SK-N-SH (cell line): ENCODE data around the gene TRHDE. TPM values are rescaled to one million over a fixed set of nuclear protein-coding genes. Genes with fewer than 3 reads are reported as not detected.

ENCODE experiments used
- CTCF ChIA-PET: fragments of 300-600, 350-600 bp; formaldehyde crosslinking; extraction: SDS; loops from one replicate; lab custom pipeline; 2021; lab: Yijun Ruan, JAX
- POLR2A ChIA-PET: fragments of 350-600 bp; sonication (Branson Sonifier 250); formaldehyde crosslinking; extraction: SDS; loops from one replicate; lab custom pipeline; 2020; ENCODE audit warnings: antibody characterized with exemption, inconsistent platforms; lab: Yijun Ruan, JAX
- DNase-seq: peaks from one replicate; pipeline ENCODE4 v3.0.0; 2012
- H2AFZ ChIP-seq: fragments of 200-600 bp; sonication (generic); 2 replicates; pipeline ENCODE4 v1.8.1; 2016; ENCODE audit warnings: antibody characterized with exemption, mild to moderate bottlenecking, low read depth
- H3F3A ChIP-seq: fragments of 200-600 bp; sonication (generic); replicated peaks from 2 replicates; pipeline ENCODE3; 2016; ENCODE audit warnings: antibody characterized with exemption, mild to moderate bottlenecking; ENCODE audit not compliant: insufficient read depth
- H3K27ac ChIP-seq, 2 experiments: fragments of 200-500 bp in 1 of 2; fragments of 200-600 bp in 1 of 2; sonication (Bioruptor generic) in 1 of 2; sonication (generic), shearing (Covaris generic) in 1 of 2; 2 replicates each; pipeline versions ENCODE4 v1.5.1 to v1.6.1; 2014 to 2016; ENCODE audit warnings: low read depth in 2 of 2, inconsistent platforms in 1 of 2, low read length in 1 of 2, mild to moderate bottlenecking in 1 of 2, mixed read lengths in 1 of 2
- H3K27me3 ChIP-seq: fragments of 200-600 bp; sonication (generic), shearing (Covaris generic); 2 replicates; pipeline ENCODE4 v1.6.1; 2016; ENCODE audit warnings: mixed run types; ENCODE audit not compliant: insufficient read depth
- H3K36me3 ChIP-seq, 2 experiments: fragments of 200-500 bp in 1 of 2; fragments of 200-600 bp in 1 of 2; sonication (Bioruptor generic) in 1 of 2; sonication (generic) in 1 of 2; replicated peaks in 1 of 2; 2 replicates each; pipeline versions ENCODE3 to v1.5.1; 2014 to 2016; ENCODE audit warnings: low read length in 1 of 2, mild to moderate bottlenecking in 1 of 2; ENCODE audit not compliant: insufficient read depth in 2 of 2, control insufficient read depth in 1 of 2
- H3K4me1 ChIP-seq, 2 experiments: fragments of 200-500 bp in 1 of 2; fragments of 200-600 bp in 1 of 2; sonication (Bioruptor generic) in 1 of 2; sonication (generic), shearing (Covaris generic) in 1 of 2; 2 replicates each; pipeline versions ENCODE4 v1.5.1 to v1.6.1; 2014 to 2016; ENCODE audit warnings: low read depth in 1 of 2, low read length in 1 of 2, mixed run types in 1 of 2; ENCODE audit not compliant: insufficient read depth in 2 of 2, control insufficient read depth in 1 of 2
- H3K4me2 ChIP-seq: fragments of 200-600 bp; sonication (generic), shearing (Covaris generic); 2 replicates; pipeline ENCODE4 v1.6.1; 2017; ENCODE audit warnings: mixed run types
- H3K4me3 ChIP-seq, 2 experiments: fragments of 200-500 bp in 1 of 2; fragments of 200-600 bp in 1 of 2; sonication (Bioruptor generic) in 1 of 2; sonication (generic), shearing (Covaris generic) in 1 of 2; 2 replicates each; pipeline versions ENCODE4 v1.5.1 to v1.8.1; 2014 to 2016; ENCODE audit warnings: low read depth in 2 of 2, inconsistent platforms in 1 of 2, low read length in 1 of 2, mild to moderate bottlenecking in 1 of 2, mixed read lengths in 1 of 2, moderate library complexity in 1 of 2
- H3K79me2 ChIP-seq: fragments of 200-600 bp; sonication (generic); 2 replicates; pipeline ENCODE4 v1.8.1; 2017; ENCODE audit warnings: mild to moderate bottlenecking; ENCODE audit not compliant: insufficient read depth
- H3K9ac ChIP-seq: fragments of 200-600 bp; sonication (generic); 2 replicates; pipeline ENCODE4 v1.6.1; 2017; ENCODE audit warnings: mixed run types
- H3K9me2 ChIP-seq: fragments of 200-600 bp; sonication (generic); 2 replicates; pipeline ENCODE4 v1.6.1; 2017; ENCODE audit warnings: mixed run types
- H3K9me3 ChIP-seq: fragments of 200-600 bp; sonication (generic); 2 replicates; pipeline ENCODE4 v1.6.1; 2017; ENCODE audit warnings: mixed run types, mild to moderate bottlenecking, moderate library complexity
- H4K20me1 ChIP-seq: fragments of 200-600 bp; sonication (generic); 2 replicates; pipeline ENCODE4 v1.6.1; 2017; ENCODE audit warnings: mild to moderate bottlenecking, mixed run types; ENCODE audit not compliant: insufficient read depth
- EZH2phosphoT487 ChIP-seq: fragments of 200-600 bp; sonication (generic); IDR thresholded peaks from 2 replicates; pipeline ENCODE4 v1.6.1; 2017; ENCODE audit warnings: low read depth, mixed run types, mild to moderate bottlenecking, antibody characterized with exemption, moderate library complexity, borderline replicate concordance
- FOSL2 ChIP-seq: IDR thresholded peaks from 2 replicates; pipeline ENCODE4 v1.4.0; 2012; ENCODE audit warnings: low read depth, mild to moderate bottlenecking, moderate library complexity, borderline replicate concordance
- FOXJ3 ChIP-seq: sonication (generic); formaldehyde crosslinking; IDR thresholded peaks from 2 replicates; pipeline ENCODE4 v1.5.1; 2020; ENCODE audit warnings: mild to moderate bottlenecking, missing genetic modification reagents
- FOXM1 ChIP-seq: IDR thresholded peaks from 2 replicates; pipeline ENCODE4 v1.4.0; 2012; ENCODE audit warnings: low read depth, mild to moderate bottlenecking
- GATA2 ChIP-seq: sonication (generic); formaldehyde crosslinking; IDR thresholded peaks from 2 replicates; pipeline ENCODE4 v1.5.0; 2020; ENCODE audit warnings: mild to moderate bottlenecking, missing genetic modification reagents
- JUND ChIP-seq: IDR thresholded peaks from 2 replicates; pipeline ENCODE4 v1.4.0; 2012
- MXI1 ChIP-seq: IDR thresholded peaks from 2 replicates; pipeline ENCODE4 v1.6.1; 2012; ENCODE audit warnings: mild to moderate bottlenecking, low read depth, low read length, improper control_type of control experiment
- SIN3A ChIP-seq: IDR thresholded peaks from 2 replicates; pipeline ENCODE4 v1.6.1; 2012; ENCODE audit warnings: low read depth, mild to moderate bottlenecking, low read length, moderate library complexity, borderline replicate concordance
- WGBS: methylation state at CpG from one replicate; pipeline ENCODE4 v1.1.6; 2017; ENCODE audit warnings: low lambda C conversion rate; 5-methylcytosine and 5-hydroxymethylcytosine counted together
- polyA plus RNA-seq, 3 experiments: library from polyadenylated mRNA; depleted of rRNA; stranded (reverse); fragments of >200 nt; gene quantifications; 2 replicates each; pipeline ENCODE4 v1.2.3, GENCODE V29; 2012
- TF ChIP-seq, protein P1 (sequence below): fragments of 150-350 bp; IDR thresholded peaks from 2 replicates; pipeline ENCODE4 v1.6.1; 2017; ENCODE audit warnings: antibody characterized with exemption, low read length, low read depth, borderline replicate concordance
- TF ChIP-seq, protein P2 (sequence below): IDR thresholded peaks from 2 replicates; pipeline ENCODE4 v1.4.0; 2012; ENCODE audit warnings: low read depth, borderline replicate concordance
- TF ChIP-seq, protein P3 (sequence below): IDR thresholded peaks from 2 replicates; pipeline ENCODE4; 2012
- TF ChIP-seq, protein P4 (sequence below): fragments of 150-350 bp; IDR thresholded peaks from 2 replicates; pipeline ENCODE4 v1.6.1; 2016; ENCODE audit warnings: mild to moderate bottlenecking, low read depth, low read length
- TF ChIP-seq, protein P5 (sequence below): IDR thresholded peaks from 2 replicates; pipeline ENCODE4 v1.6.1; 2012; ENCODE audit warnings: mild to moderate bottlenecking, low read depth, low read length, moderate library complexity

Gene TRHDE
- polyA plus RNA-seq, 1 of the 3 experiments (the other 2 are of a cell fraction) = 0.46 TPM

DNA sequence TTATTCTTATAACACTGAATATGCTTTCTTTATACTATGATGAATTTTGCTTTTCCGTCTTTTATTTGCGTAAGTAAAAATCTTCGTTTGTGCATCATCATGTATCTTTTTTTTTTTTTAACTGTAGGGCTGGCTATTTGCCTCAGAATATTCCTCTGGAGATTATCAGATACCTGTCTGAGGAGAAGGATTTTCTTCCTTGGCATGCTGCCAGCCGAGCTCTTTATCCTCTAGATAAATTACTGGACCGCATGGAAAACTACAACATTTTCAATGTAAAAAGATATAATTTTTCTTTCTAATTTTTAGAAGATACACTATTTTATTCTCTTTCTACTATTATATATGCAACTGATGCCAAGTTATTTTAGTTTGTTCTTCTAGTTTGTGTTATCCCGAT is 346.6 kb downstream of the TRHDE start:
- Histone ChIP-seq H3K27me3 (no peaks in the 10 kb centered on the region), H4K20me1 (no peaks in the 10 kb centered on the region), H2AFZ (no peak overlapping the region), H3K4me1 (no peaks in the 10 kb centered on the region), H3K4me3 (no peak overlapping the region), H3K36me3 (no peaks in the 10 kb centered on the region), H3K9me2 (no peaks in the 10 kb centered on the region), H3K9ac (no peak overlapping the region), H3K79me2 (no peaks in the 10 kb centered on the region), H3K4me2 (no peak overlapping the region), H3F3A (no peaks in the 10 kb centered on the region), H3K27ac (no peak overlapping the region), H3K9me3 (no peaks in the 10 kb centered on the region)
- CTCF ChIA-PET = no interaction called here
- TF ChIP-seq, protein P1, sequence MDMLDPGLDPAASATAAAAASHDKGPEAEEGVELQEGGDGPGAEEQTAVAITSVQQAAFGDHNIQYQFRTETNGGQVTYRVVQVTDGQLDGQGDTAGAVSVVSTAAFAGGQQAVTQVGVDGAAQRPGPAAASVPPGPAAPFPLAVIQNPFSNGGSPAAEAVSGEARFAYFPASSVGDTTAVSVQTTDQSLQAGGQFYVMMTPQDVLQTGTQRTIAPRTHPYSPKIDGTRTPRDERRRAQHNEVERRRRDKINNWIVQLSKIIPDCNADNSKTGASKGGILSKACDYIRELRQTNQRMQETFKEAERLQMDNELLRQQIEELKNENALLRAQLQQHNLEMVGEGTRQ = no peak
- POLR2A ChIA-PET = no interaction called here
- whole genome bisulfite sequencing = 69% methylated on average over 6 of the region's 6 CpGs
- DNase-seq = no peak

DNA sequence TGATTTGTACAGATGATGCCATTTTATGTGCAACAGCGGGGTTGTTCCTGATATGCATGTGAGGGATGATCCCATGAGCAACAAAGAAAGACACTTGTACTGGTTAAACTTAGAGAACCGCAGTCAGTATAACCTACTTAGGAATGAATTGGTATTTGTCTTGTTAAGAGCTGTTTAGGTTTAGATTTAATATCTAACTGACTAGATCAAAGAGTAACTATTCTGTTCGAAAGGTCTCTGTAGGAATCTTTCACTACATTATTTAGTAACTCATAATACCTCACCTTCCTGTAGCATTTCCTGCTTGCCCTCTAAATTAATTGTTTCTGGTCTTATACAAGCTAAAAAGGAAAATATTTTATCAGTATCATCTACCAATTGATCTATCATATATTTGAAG is 350.4 kb downstream of the TRHDE start:
- Histone ChIP-seq H3K36me3 (no peaks in the 10 kb centered on the region), H3K9ac (no peak overlapping the region), H3K4me2 (no peak overlapping the region), H3K27me3 (no peaks in the 10 kb centered on the region), H3K4me1 (no peaks in the 10 kb centered on the region), H3K9me2 (no peaks in the 10 kb centered on the region), H3K27ac (no peak overlapping the region), H3F3A (no peaks in the 10 kb centered on the region), H4K20me1 (no peaks in the 10 kb centered on the region), H2AFZ (no peak overlapping the region), H3K79me2 (no peaks in the 10 kb centered on the region), H3K4me3 (no peak overlapping the region), H3K9me3 (no peaks in the 10 kb centered on the region)
- TF ChIP-seq, protein P2, sequence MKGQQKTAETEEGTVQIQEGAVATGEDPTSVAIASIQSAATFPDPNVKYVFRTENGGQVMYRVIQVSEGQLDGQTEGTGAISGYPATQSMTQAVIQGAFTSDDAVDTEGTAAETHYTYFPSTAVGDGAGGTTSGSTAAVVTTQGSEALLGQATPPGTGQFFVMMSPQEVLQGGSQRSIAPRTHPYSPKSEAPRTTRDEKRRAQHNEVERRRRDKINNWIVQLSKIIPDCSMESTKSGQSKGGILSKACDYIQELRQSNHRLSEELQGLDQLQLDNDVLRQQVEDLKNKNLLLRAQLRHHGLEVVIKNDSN = no peak
- TF ChIP-seq GATA2 (CRISPR knock-in tag) = no peak
- no peak for TF ChIP-seq FOXM1
- DNase-seq = no peak
- WGBS = 39% methylated on average over 3 of the region's 3 CpGs
- ChIA-PET CTCF (no interaction called here), POLR2A (no interaction called here)

DNA sequence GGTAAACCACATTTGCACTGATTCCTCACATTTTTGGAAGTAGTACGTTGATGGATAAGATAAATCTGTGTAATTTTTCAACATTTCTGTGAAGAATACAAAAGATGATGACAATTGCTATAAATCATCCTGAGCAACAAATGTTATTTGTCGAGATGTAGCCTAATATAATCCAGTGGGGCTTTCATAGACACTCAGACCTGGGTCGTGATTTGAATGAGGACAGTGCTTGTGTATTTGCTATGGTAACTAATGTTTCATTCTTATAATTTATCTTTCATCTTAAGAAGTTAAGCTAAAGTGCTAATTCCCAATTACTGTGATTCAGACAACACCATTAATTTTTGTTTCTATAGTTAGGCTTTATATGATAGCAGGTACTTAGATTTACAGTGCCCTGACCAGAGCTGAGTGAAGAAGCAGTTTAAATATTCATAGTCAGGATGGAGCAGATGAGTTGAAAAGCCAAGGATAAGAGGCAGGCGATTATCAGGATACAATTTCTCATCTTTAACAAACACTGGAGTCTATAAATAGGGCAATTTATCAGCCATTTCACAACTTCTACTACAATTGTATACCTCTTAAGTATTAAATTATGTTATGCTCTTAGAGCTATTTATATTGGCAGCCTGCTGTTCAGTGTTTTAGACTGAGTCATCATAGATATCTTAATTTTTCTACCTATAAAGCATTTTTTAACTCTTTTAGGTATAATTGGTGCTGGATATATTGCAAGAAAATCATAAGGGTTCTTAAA is 359.9 kb downstream of the TRHDE start:
- H3K27ac ChIP-seq = no peak overlapping the region
- H3F3A ChIP-seq = no peaks in the 10 kb centered on the region
- H2AFZ ChIP-seq = no peak overlapping the region
- no peak overlapping the region for H3K4me2 ChIP-seq
- POLR2A ChIA-PET = no interaction called here
- H3K79me2 ChIP-seq = no peaks in the 10 kb centered on the region
- no peaks in the 10 kb centered on the region for H4K20me1 ChIP-seq
- H3K4me1 ChIP-seq = no peaks in the 10 kb centered on the region
- no peaks in the 10 kb centered on the region for H3K9me3 ChIP-seq
- DNase-seq = no peak
- H3K36me3 ChIP-seq = no peaks in the 10 kb centered on the region
- no peaks in the 10 kb centered on the region for H3K27me3 ChIP-seq
- H3K4me3 ChIP-seq = no peak overlapping the region
- H3K9ac ChIP-seq = no peak overlapping the region
- CTCF ChIA-PET = no interaction called here
- WGBS = 18% methylated on average over 4 of the region's 4 CpGs
- no peaks in the 10 kb centered on the region for H3K9me2 ChIP-seq
- TF ChIP-seq SIN3A (no peak), FOXJ3 (CRISPR knock-in tag) (no peak), FOSL2 (no peak), GATA2 (CRISPR knock-in tag) (no peak), MXI1 (no peak), FOXM1 (no peak), JUND (no peak), EZH2phosphoT487 (no peak)
- TF ChIP-seq, protein P3, sequence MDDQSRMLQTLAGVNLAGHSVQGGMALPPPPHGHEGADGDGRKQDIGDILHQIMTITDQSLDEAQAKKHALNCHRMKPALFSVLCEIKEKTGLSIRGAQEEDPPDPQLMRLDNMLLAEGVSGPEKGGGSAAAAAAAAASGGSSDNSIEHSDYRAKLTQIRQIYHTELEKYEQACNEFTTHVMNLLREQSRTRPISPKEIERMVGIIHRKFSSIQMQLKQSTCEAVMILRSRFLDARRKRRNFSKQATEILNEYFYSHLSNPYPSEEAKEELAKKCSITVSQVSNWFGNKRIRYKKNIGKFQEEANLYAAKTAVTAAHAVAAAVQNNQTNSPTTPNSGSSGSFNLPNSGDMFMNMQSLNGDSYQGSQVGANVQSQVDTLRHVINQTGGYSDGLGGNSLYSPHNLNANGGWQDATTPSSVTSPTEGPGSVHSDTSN = no peak
- TF ChIP-seq, protein P4, sequence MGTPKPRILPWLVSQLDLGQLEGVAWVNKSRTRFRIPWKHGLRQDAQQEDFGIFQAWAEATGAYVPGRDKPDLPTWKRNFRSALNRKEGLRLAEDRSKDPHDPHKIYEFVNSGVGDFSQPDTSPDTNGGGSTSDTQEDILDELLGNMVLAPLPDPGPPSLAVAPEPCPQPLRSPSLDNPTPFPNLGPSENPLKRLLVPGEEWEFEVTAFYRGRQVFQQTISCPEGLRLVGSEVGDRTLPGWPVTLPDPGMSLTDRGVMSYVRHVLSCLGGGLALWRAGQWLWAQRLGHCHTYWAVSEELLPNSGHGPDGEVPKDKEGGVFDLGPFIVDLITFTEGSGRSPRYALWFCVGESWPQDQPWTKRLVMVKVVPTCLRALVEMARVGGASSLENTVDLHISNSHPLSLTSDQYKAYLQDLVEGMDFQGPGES = no peak
- TF ChIP-seq, protein P5, sequence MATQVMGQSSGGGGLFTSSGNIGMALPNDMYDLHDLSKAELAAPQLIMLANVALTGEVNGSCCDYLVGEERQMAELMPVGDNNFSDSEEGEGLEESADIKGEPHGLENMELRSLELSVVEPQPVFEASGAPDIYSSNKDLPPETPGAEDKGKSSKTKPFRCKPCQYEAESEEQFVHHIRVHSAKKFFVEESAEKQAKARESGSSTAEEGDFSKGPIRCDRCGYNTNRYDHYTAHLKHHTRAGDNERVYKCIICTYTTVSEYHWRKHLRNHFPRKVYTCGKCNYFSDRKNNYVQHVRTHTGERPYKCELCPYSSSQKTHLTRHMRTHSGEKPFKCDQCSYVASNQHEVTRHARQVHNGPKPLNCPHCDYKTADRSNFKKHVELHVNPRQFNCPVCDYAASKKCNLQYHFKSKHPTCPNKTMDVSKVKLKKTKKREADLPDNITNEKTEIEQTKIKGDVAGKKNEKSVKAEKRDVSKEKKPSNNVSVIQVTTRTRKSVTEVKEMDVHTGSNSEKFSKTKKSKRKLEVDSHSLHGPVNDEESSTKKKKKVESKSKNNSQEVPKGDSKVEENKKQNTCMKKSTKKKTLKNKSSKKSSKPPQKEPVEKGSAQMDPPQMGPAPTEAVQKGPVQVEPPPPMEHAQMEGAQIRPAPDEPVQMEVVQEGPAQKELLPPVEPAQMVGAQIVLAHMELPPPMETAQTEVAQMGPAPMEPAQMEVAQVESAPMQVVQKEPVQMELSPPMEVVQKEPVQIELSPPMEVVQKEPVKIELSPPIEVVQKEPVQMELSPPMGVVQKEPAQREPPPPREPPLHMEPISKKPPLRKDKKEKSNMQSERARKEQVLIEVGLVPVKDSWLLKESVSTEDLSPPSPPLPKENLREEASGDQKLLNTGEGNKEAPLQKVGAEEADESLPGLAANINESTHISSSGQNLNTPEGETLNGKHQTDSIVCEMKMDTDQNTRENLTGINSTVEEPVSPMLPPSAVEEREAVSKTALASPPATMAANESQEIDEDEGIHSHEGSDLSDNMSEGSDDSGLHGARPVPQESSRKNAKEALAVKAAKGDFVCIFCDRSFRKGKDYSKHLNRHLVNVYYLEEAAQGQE = no peak
